Glomerular visceral epithelial cell (primary cell): ENCODE data around the gene KCNH2.

Experiments used
- DNase-seq: peaks from one replicate; pipeline ENCODE4 v3.0.0-alpha.2; 2016; ENCODE audit errors: extremely low spot score

The KCNH2 gene

GRCh38 chr7:150996376-150997074 is 18.4 kb upstream of the KCNH2 start:
- no peak for DNase-seq

- DNase-seq = no peak
These were observed 16.9 kb upstream of the KCNH2 start for GRCh38 chr7:150994838-150995510.

- no peak for DNase-seq
These were observed 16.2 kb upstream of the KCNH2 start for GRCh38 chr7:150994141-150994837.

- no peak for DNase-seq
These were observed 15.4 kb upstream of the KCNH2 start for GRCh38 chr7:150993511-150993910.

- no peak for DNase-seq
These were observed 14.7 kb upstream of the KCNH2 start for GRCh38 chr7:150992833-150993302.

GRCh38 chr7:150992051-150992640 is 14.0 kb upstream of the KCNH2 start:
- DNase-seq = no peak

GRCh38 chr7:150990416-150991186 is 12.5 kb upstream of the KCNH2 start, which contains the start of gene NOS3:
NOS3 (plus strand) TSS chr7:150991017; CDS start chr7:150993804, 2,787 bp downstream.
- DNase-seq = no peak

- DNase-seq = no peak
These were observed 11.3 kb upstream of the KCNH2 start for GRCh38 chr7:150989456-150989855.

GRCh38 chr7:150988230-150989226 is 10.4 kb upstream of the KCNH2 start:
- DNase-seq = peak; percentile 21

- no peak for DNase-seq
These were observed 8.4 kb upstream of the KCNH2 start for GRCh38 chr7:150986556-150986955.

- peak; percentile 23 for DNase-seq
These were observed 8.0 kb upstream of the KCNH2 start for GRCh38 chr7:150986099-150986512.

- DNase-seq = peak; percentile 24
These were observed 5.8 kb upstream of the KCNH2 start for GRCh38 chr7:150983893-150984368.

GRCh38 chr7:150982351-150982750 is 4.2 kb upstream of the KCNH2 start:
- no peak for DNase-seq

- no peak for DNase-seq
These were observed 3.5 kb upstream of the KCNH2 start for GRCh38 chr7:150981644-150982043.

GRCh38 chr7:150980663-150981062 is 2.5 kb upstream of the KCNH2 start:
- no peak for DNase-seq

- DNase-seq = no peak
These were observed 1.7 kb upstream of the KCNH2 start for GRCh38 chr7:150979713-150980390.

GRCh38 chr7:150977382-150978125 is 567 bp downstream of the KCNH2 start:
- DNase-seq = no peak

- DNase-seq = no peak
These were observed 1.4 kb downstream of the KCNH2 start for GRCh38 chr7:150976529-150977381.
